Left colon (tissue), 2 donors: ENCODE data around the gene SHC2. TPM values are rescaled to one million over a fixed set of nuclear protein-coding genes. Genes with fewer than 3 reads are reported as not detected.

ENCODE experiments used
- ATAC-seq: fragments of 200-7000 bp; cut with Tn5 transposase; one replicate; pipeline ENCODE4 v1.9.1; 2020; ENCODE audit warnings: mild to moderate bottlenecking, moderate library complexity
- DNase-seq, 2 donors: peaks; one replicate each; pipeline ENCODE4 v3.0.0-alpha.2; 2020
- intact Hi-C, 2 donors: fragments of 100-400 bp; cut with DNase I in 1 of 2; cut with micrococcal nuclease in 1 of 2; formaldehyde crosslinking; loops; one replicate each; pipeline versions ENCODE4 v1.11.2 to v1.14.0; 2022; cut with DNase I, micrococcal nuclease
- total RNA-seq, 2 donors: library from RNA; stranded (reverse); fragmentation: NEBNext Ultra II Directional; extraction: Animal tissue kit (Norgen Biotek cat#: 25700); gene quantifications; one replicate each; pipeline ENCODE4 v1.2.1, GENCODE V29; 2021
- donor health status: DM: no; HTN: no; CAD: no.
- donor health status: DM: yes; HTN: yes; CAD: no.

SHC2 gene
- total RNA-seq, 2 donors from 2014 or later, result 4.7 to 9.4 TPM

- DNase-seq, result peak in 1 of 2 donors; percentile 17
- no peak for ATAC-seq
- intact Hi-C loops, result no loop called here
Observed at GRCh38 chr19:372306-372890, 88.4 kb downstream of the SHC2 start.

GRCh38 chr19:371501-372168 is 89.2 kb downstream of the SHC2 start:
- DNase-seq (no peak), ATAC-seq (no peak)
- intact Hi-C loops, result no loop called here

GRCh38 chr19:370641-371330 is 90.0 kb downstream of the SHC2 start:
- ATAC-seq (no peak), DNase-seq (no peak)
- intact Hi-C loops, result no loop called here

DNA sequence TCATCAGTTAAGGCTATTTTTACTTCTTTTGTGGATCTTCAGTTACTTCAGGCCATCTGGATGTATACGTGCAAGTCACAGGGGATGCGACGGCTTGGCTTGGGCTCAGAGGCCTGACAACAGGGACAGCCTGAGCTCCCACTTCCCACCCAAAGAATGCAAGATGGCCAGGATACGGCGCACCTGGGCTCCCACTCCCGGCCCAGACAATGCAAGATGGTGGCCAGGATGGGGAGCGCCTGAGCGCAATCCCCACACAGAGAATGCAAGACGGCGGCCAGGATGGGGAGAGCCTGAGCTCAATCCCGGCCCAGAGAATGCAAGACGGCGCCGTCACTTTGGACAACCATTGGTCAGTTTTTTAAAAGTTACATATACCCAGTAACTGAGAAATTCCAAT is 91.0 kb downstream of the SHC2 start:
- DNase-seq (no peak), ATAC-seq (no peak)
- intact Hi-C loops, result no loop called here

GRCh38 chr19:369256-369655 is 91.6 kb downstream of the SHC2 start:
- no peak for ATAC-seq
- no peak for DNase-seq
- intact Hi-C loops, result no loop called here

DNA sequence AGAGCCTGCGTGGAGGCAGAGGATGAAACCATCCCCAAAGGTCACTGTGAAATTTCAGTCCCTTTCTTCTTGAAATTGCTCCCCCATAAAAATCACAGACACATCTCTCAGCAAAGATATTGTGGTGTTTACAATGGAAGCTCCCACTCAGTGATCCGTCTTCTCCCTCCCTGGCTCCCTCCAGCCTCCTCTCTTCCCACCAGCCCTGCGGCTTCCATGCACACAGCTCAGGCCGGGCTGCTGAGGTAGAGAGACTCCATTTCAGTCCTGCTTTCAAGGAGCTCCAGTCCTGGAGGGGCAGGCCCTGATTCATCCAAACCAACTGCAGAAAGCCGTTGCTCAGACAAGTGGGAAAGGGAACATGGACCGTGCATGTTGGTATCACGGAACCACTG is 92.2 kb downstream of the SHC2 start:
- DNase-seq, result no peak
- no peak for ATAC-seq
- intact Hi-C loops, result no loop called here

GRCh38 chr19:367963-368629 is 92.7 kb downstream of the SHC2 start:
- ATAC-seq (no peak), DNase-seq (no peak)
- intact Hi-C loops, result no loop called here

GRCh38 chr19:367561-367960 is 93.3 kb downstream of the SHC2 start:
- no peak for DNase-seq
- intact Hi-C loops, result no loop called here
- no peak for ATAC-seq

- intact Hi-C loops, result no loop called here
- ATAC-seq (no peak), DNase-seq (no peak)
Observed at GRCh38 chr19:366951-367350, 93.9 kb downstream of the SHC2 start.

Other genes starting within 250 kb of the SHC2 start
- 100 to 1,000 TPM in 1 of 2 donors, 10 to 100 TPM in 1; 85.2 to 109 TPM for gene PLPP2, start 169.6 kb downstream of the SHC2 start, total RNA-seq
- 10 to 100 TPM; 14.6 to 15.7 TPM for gene MIER2, start 116.2 kb downstream of the SHC2 start, total RNA-seq
- gene C2CD4C, start 51.9 kb downstream of the SHC2 start, total RNA-seq, result under 1 TPM; 0.59 to 0.85 TPM
- gene MADCAM1, start 35.5 kb upstream of the SHC2 start, total RNA-seq, result 1 to 10 TPM; 3.1 to 5.9 TPM
- 10 to 100 TPM; 17.4 to 19.9 TPM for gene TPGS1, start 46.5 kb upstream of the SHC2 start, total RNA-seq
- gene CDC34, start 70.7 kb upstream of the SHC2 start, total RNA-seq, result 10 to 100 TPM; 62.4 to 67.6 TPM
- under 1 TPM in 1 of 2 donors, not detected in 1; 0.67 TPM for gene GZMM, start 83.0 kb upstream of the SHC2 start, total RNA-seq
- gene BSG, start 111.6 kb upstream of the SHC2 start, total RNA-seq, result 1,000 to 10,000 TPM in 1 of 2 donors, 100 to 1,000 TPM in 1; 751 to 1,370 TPM
- under 1 TPM; 0.15 to 0.39 TPM for gene HCN2, start 128.8 kb upstream of the SHC2 start, total RNA-seq
- gene POLRMT, start 172.5 kb upstream of the SHC2 start, total RNA-seq, result 10 to 100 TPM; 52.7 to 64.6 TPM
- not detected for gene FGF22, start 178.8 kb upstream of the SHC2 start, total RNA-seq
- 10 to 100 TPM; 60.1 to 73.1 TPM for gene RNF126, start 202.2 kb upstream of the SHC2 start, total RNA-seq
- gene FSTL3, start 215.4 kb upstream of the SHC2 start, total RNA-seq, result 1 to 10 TPM; 4.9 to 8.7 TPM
- gene PRSS57, start 234.4 kb upstream of the SHC2 start, total RNA-seq, result not detected
- 10 to 100 TPM in 1 of 2 donors, 1 to 10 TPM in 1; 8.7 to 11.9 TPM for gene PALM, start 247.9 kb upstream of the SHC2 start, total RNA-seq